Mucosa of stomach (tissue), 1 donor: ENCODE measurements around the gene GOLGA6L10.
"Not testable (repeated sequence)": the region's sequence is repeated elsewhere in the genome, so short reads cannot be mapped to it uniquely, and the experiment has no call there.

ENCODE experiments used
- H3K27me3 ChIP-seq: one replicate; pipeline ENCODE4 v1.7.0; 2013; ENCODE audit warnings: mild to moderate bottlenecking, low read length; ENCODE audit not compliant: control insufficient read depth, insufficient read depth
- H3K36me3 ChIP-seq: one replicate; pipeline ENCODE4 v1.7.0; 2013; ENCODE audit warnings: low read length; ENCODE audit not compliant: control insufficient read depth, insufficient read depth
- H3K4me1 ChIP-seq: one replicate; pipeline ENCODE4 v1.7.0; 2013; ENCODE audit warnings: mild to moderate bottlenecking, low read length; ENCODE audit not compliant: control insufficient read depth, insufficient read depth
- H3K4me3 ChIP-seq: one replicate; pipeline ENCODE4 v1.7.0; 2013; ENCODE audit warnings: low read length
- H3K9ac ChIP-seq: one replicate; pipeline ENCODE4 v1.7.0; 2013; ENCODE audit warnings: mild to moderate bottlenecking, low read length, moderate library complexity
- H3K9me3 ChIP-seq: one replicate; pipeline ENCODE4 v1.7.0; 2013; ENCODE audit warnings: mild to moderate bottlenecking, low read length, moderate library complexity; ENCODE audit not compliant: control insufficient read depth
- donor health status: Pancreatic carcinoma.

Gene GOLGA6L10

GRCh38 chr15:82338053-82338452 is 11.2 kb downstream of the GOLGA6L10 start:
- H3K36me3 ChIP-seq, H3K9me3 ChIP-seq, H3K4me1 ChIP-seq, H3K4me3 ChIP-seq, H3K27me3 ChIP-seq, H3K9ac ChIP-seq: not testable (repeated sequence)

- not testable (repeated sequence) for H3K9ac ChIP-seq, H3K27me3 ChIP-seq, H3K4me3 ChIP-seq, H3K36me3 ChIP-seq, H3K4me1 ChIP-seq, H3K9me3 ChIP-seq
Observed at GRCh38 chr15:82337051-82337450, 12.2 kb downstream of the GOLGA6L10 start.

- not testable (repeated sequence) for H3K9me3 ChIP-seq, H3K4me1 ChIP-seq, H3K36me3 ChIP-seq, H3K27me3 ChIP-seq, H3K4me3 ChIP-seq, H3K9ac ChIP-seq
Observed at GRCh38 chr15:82336180-82336647, 13.1 kb downstream of the GOLGA6L10 start.

GRCh38 chr15:82335006-82335405 is 14.3 kb downstream of the GOLGA6L10 start:
- H3K36me3 ChIP-seq, H3K9me3 ChIP-seq, H3K27me3 ChIP-seq, H3K9ac ChIP-seq, H3K4me1 ChIP-seq, H3K4me3 ChIP-seq: not testable (repeated sequence)

- H3K9ac ChIP-seq, H3K36me3 ChIP-seq, H3K4me3 ChIP-seq, H3K9me3 ChIP-seq, H3K27me3 ChIP-seq, H3K4me1 ChIP-seq: not testable (repeated sequence)
Observed at GRCh38 chr15:82334554-82334932, 14.7 kb downstream of the GOLGA6L10 start.

- H3K9ac ChIP-seq, H3K9me3 ChIP-seq, H3K4me3 ChIP-seq, H3K4me1 ChIP-seq, H3K36me3 ChIP-seq, H3K27me3 ChIP-seq: not testable (repeated sequence)
Observed at GRCh38 chr15:82333603-82334553, 15.4 kb downstream of the GOLGA6L10 start.

GRCh38 chr15:82332711-82333602 is 16.3 kb downstream of the GOLGA6L10 start:
- H3K4me3 ChIP-seq, H3K9me3 ChIP-seq, H3K4me1 ChIP-seq, H3K9ac ChIP-seq, H3K27me3 ChIP-seq, H3K36me3 ChIP-seq: not testable (repeated sequence)

GRCh38 chr15:82331576-82332304 is 17.5 kb downstream of the GOLGA6L10 start:
- not testable (repeated sequence) for H3K9me3 ChIP-seq, H3K4me3 ChIP-seq, H3K27me3 ChIP-seq, H3K9ac ChIP-seq, H3K4me1 ChIP-seq, H3K36me3 ChIP-seq

GRCh38 chr15:82330921-82331320 is 18.4 kb downstream of the GOLGA6L10 start:
- H3K9me3 ChIP-seq, H3K4me1 ChIP-seq, H3K36me3 ChIP-seq, H3K27me3 ChIP-seq, H3K9ac ChIP-seq, H3K4me3 ChIP-seq: not testable (repeated sequence)

GRCh38 chr15:82329039-82329438 is 20.2 kb downstream of the GOLGA6L10 start:
- H3K4me1 ChIP-seq, H3K36me3 ChIP-seq, H3K4me3 ChIP-seq, H3K9ac ChIP-seq, H3K27me3 ChIP-seq, H3K9me3 ChIP-seq: not testable (repeated sequence)

GRCh38 chr15:82327372-82327771 is 21.9 kb downstream of the GOLGA6L10 start:
- not testable (repeated sequence) for H3K4me3 ChIP-seq, H3K27me3 ChIP-seq, H3K36me3 ChIP-seq, H3K9ac ChIP-seq, H3K4me1 ChIP-seq, H3K9me3 ChIP-seq

- not testable (repeated sequence) for H3K9me3 ChIP-seq, H3K4me1 ChIP-seq, H3K27me3 ChIP-seq, H3K9ac ChIP-seq, H3K36me3 ChIP-seq, H3K4me3 ChIP-seq
Observed at GRCh38 chr15:82326896-82327295, 22.4 kb downstream of the GOLGA6L10 start.
